Measurements from ENCODE around the gene COPS4. TPM values are rescaled to one million over a fixed set of nuclear protein-coding genes. Genes with fewer than 3 reads are reported as not detected.

COPS4 gene
- total RNA-seq, 1 experiment from 2014 or later: 28.6 TPM

- no peak overlapping the region for H2AFZ ChIP-seq (ENCODE audit: low read depth, low read length, poor library complexity, severe bottlenecking)
- H3K4me3 ChIP-seq (replicated peaks in 1 of 2; ENCODE audit: low read depth in 1 of 2, low read length in 2 of 2): no peak overlapping the region
- H3K9ac ChIP-seq (ENCODE audit: low read length): no peak overlapping the region
- H3K27me3 ChIP-seq (ENCODE audit: insufficient read depth, low read length): no peaks in the 10 kb centered on the region
- intact Hi-C loops (cut with micrococcal nuclease): loop anchor here (1.0 kb wide), 2 partner anchors 205 to 227 kb away; no protein-coding TSS in a partner anchor
- ChIA-PET CTCF (interaction anchor here (1.0 to 2.4 kb wide), 4 partner anchors 20 to 227 kb away, joined by 3 to 20 read pairs (median 6); partner anchors contain the start of gene COPS4), RAD21 (ENCODE audit: low non-redundant PET in 1 of 2, low total read pairs in 2 of 2, uncharacterized antibody in 2 of 2, unreplicated experiment in 2 of 2) (interaction anchor here in 1 of 2 experiments (0.7 kb wide), 1 partner anchor 206 kb away, joined by 3 read pairs; no protein-coding TSS in a partner anchor), POLR2A (interaction anchor here (1.4 kb wide), 1 partner anchor 230 kb away, joined by 4 read pairs; the partner anchor contains the start of gene COQ2)
- TF ChIP-seq CTCF (IDR thresholded peaks at IDR 0.05 in 2 of 3, conservative IDR thresholded peaks at IDR 0.05 in 1 of 3; ENCODE audit: borderline replicate concordance in 1 of 3, insufficient read depth in 1 of 3, low read depth in 2 of 3, low read length in 2 of 3) (peak; percentile 28 to 60 (median 57); a peak in 5 of 6 replicates), CBX3 (IDR thresholded peaks at IDR 0.05; ENCODE audit: low read depth) (no peak), RAD21 (IDR thresholded peaks at IDR 0.05; ENCODE audit: low read depth) (peak; percentile 69), POLR2AphosphoS5 (IDR thresholded peaks at IDR 0.05; ENCODE audit: low read depth, low read length) (no peak)
- ATAC-seq: peak; percentile 47
- peak; percentile 10 for DNase-seq (ENCODE audit: low read depth, low spot score)
- no peaks in the 10 kb centered on the region for H3K9me3 ChIP-seq (ENCODE audit: control insufficient read depth in 1 of 2, insufficient read depth in 1 of 2, low read depth in 1 of 2, low read length in 2 of 2)
- no peaks in the 10 kb centered on the region for H3K4me1 ChIP-seq (ENCODE audit: control insufficient read depth in 1 of 2, insufficient read depth in 2 of 2, low read length in 2 of 2)
- no TSS peak for BruUV-seq (replicated peaks)
- no peaks in the 10 kb centered on the region for H3K9me2 ChIP-seq (ENCODE audit: insufficient read depth)
- H3K79me2 ChIP-seq (ENCODE audit: insufficient read depth, low read length): no peaks in the 10 kb centered on the region
- no peak overlapping the region for H3K27ac ChIP-seq (ENCODE audit: low read depth, low read length)
- no peak overlapping the region for H3K4me2 ChIP-seq (ENCODE audit: low read length)
- H4K20me1 ChIP-seq (ENCODE audit: insufficient read depth): no peaks in the 10 kb centered on the region
- H3K36me3 ChIP-seq (ENCODE audit: control insufficient read depth in 1 of 2, insufficient read depth in 2 of 2, low read length in 2 of 2): peaks cover 5 to 6% of the 10 kb centered on the region in 2 experiments; a peak in 1 of 4 replicates
These were observed 19.9 kb downstream of the COPS4 start for GRCh38 chr4:83054928-83055327.

GRCh38 chr4:83062739-83063138 lies 27.8 kb downstream of the COPS4 start:
- H2AFZ ChIP-seq (ENCODE audit: low read depth, low read length, poor library complexity, severe bottlenecking): no peak overlapping the region
- no peaks in the 10 kb centered on the region for H3K9me3 ChIP-seq (ENCODE audit: control insufficient read depth in 1 of 2, insufficient read depth in 1 of 2, low read depth in 1 of 2, low read length in 2 of 2)
- H3K9me2 ChIP-seq (ENCODE audit: insufficient read depth): no peaks in the 10 kb centered on the region
- no peaks in the 10 kb centered on the region for H3K27me3 ChIP-seq (ENCODE audit: insufficient read depth, low read length)
- ATAC-seq (no peak), DNase-seq (ENCODE audit: low read depth, low spot score) (no peak)
- ChIA-PET CTCF (no interaction called here), POLR2A (no interaction called here), RAD21 (ENCODE audit: low non-redundant PET in 1 of 2, low total read pairs in 2 of 2, uncharacterized antibody in 2 of 2, unreplicated experiment in 2 of 2) (no interaction called here)
- H3K4me1 ChIP-seq (ENCODE audit: control insufficient read depth in 1 of 2, insufficient read depth in 2 of 2, low read length in 2 of 2): peaks cover 12 to 16% of the 10 kb centered on the region in 2 experiments; a peak in 3 of 4 replicates
- H3K79me2 ChIP-seq (ENCODE audit: insufficient read depth, low read length): no peaks in the 10 kb centered on the region
- no TSS peak for BruUV-seq (replicated peaks)
- no peak overlapping the region for H3K4me2 ChIP-seq (ENCODE audit: low read length)
- intact Hi-C loops (cut with micrococcal nuclease): no loop called here
- H3K4me3 ChIP-seq (replicated peaks in 1 of 2; ENCODE audit: low read depth in 1 of 2, low read length in 2 of 2): no peak overlapping the region
- no peak overlapping the region for H3K27ac ChIP-seq (ENCODE audit: low read depth, low read length)
- H4K20me1 ChIP-seq (ENCODE audit: insufficient read depth): no peaks in the 10 kb centered on the region
- 0 out of 4 replicates have a peak, but pooled peaks cover 0 to 5% of the 10 kb centered on the region in 2 experiments for H3K36me3 ChIP-seq (ENCODE audit: control insufficient read depth in 1 of 2, insufficient read depth in 2 of 2, low read length in 2 of 2)
- no peak overlapping the region for H3K9ac ChIP-seq (ENCODE audit: low read length)
- TF ChIP-seq REST (IDR thresholded peaks at IDR 0.05; ENCODE audit: low read depth) (no peak), CBX3 (IDR thresholded peaks at IDR 0.05; ENCODE audit: low read depth) (no peak), SRF (IDR thresholded peaks at IDR 0.05; ENCODE audit: low read depth) (no peak), SIN3A (IDR thresholded peaks at IDR 0.05; ENCODE audit: low read depth) (no peak), ZNF274 (IDR thresholded peaks at IDR 0.05; ENCODE audit: low read depth, low read length) (no peak), EGR1 (IDR thresholded peaks at IDR 0.05; ENCODE audit: low read depth) (no peak), EZH2 (IDR thresholded peaks at IDR 0.05) (no peak), ELF1 (IDR thresholded peaks at IDR 0.05; ENCODE audit: borderline replicate concordance, low read depth) (no peak), FOSL1 (IDR thresholded peaks at IDR 0.05; ENCODE audit: low read depth) (no peak), SP1 (IDR thresholded peaks at IDR 0.05; ENCODE audit: low read depth) (no peak)
